ENCODE measurements around the gene TRNAU1AP. TPM values are rescaled to one million over a fixed set of nuclear protein-coding genes. Genes with fewer than 3 reads are reported as not detected.

The TRNAU1AP gene
- total and polyA plus RNA-seq, 10 of the 15 experiments (the other 5 are each of a cell fraction or from before 2014, with no cell fraction given), result 24.3 to 67.0 (median 31.8) TPM

- TF ChIP-seq ZNF217 (IDR thresholded peaks at IDR 0.05) (peak; percentile 25; the same call in 1 of the 2 replicates), ASH2L (IDR thresholded peaks at IDR 0.05; ENCODE audit: borderline replicate concordance, low read depth) (peak; percentile 29; the same call in 1 of the 2 replicates), CHD4 (IDR thresholded peaks at IDR 0.05) (no peak), ZNF384 (IDR thresholded peaks at IDR 0.05; ENCODE audit: borderline replicate concordance, low read depth, low read length) (0 out of 2 replicates have a peak, but pooled peaks have one; percentile 19), IRF4 (IDR thresholded peaks at IDR 0.05; ENCODE audit: low read depth, low read length) (no peak), LARP7 (IDR thresholded peaks at IDR 0.05) (peak; percentile 87), HDGF (IDR thresholded peaks at IDR 0.05) (0 out of 2 replicates have a peak, but pooled peaks have one; percentile 4), ZSCAN29 (IDR thresholded peaks at IDR 0.05) (0 out of 2 replicates have a peak, but pooled peaks have one; percentile 66), CHD2 (IDR thresholded peaks at IDR 0.05; ENCODE audit: borderline replicate concordance, low read depth, low read length) (0 out of 2 replicates have a peak, but pooled peaks have one; percentile 42), ZNF687 (IDR thresholded peaks at IDR 0.05) (peak; percentile 61; the same call in 1 of the 2 replicates), GATAD2B (conservative IDR thresholded peaks at IDR 0.05; ENCODE audit: low read depth) (peak; percentile 86), BCLAF1 (IDR thresholded peaks at IDR 0.05) (0 out of 2 replicates have a peak, but pooled peaks have one; percentile 20), USF2 (IDR thresholded peaks at IDR 0.05; ENCODE audit: borderline replicate concordance, low read depth, low read length) (no peak), MXI1 (IDR thresholded peaks at IDR 0.05; ENCODE audit: low read depth, low read length) (peak; percentile 29), ZNF207 (IDR thresholded peaks at IDR 0.05; ENCODE audit: borderline replicate concordance) (peak; percentile 35; the same call in 1 of the 2 replicates), TAF1 (IDR thresholded peaks at IDR 0.05; ENCODE audit: borderline replicate concordance, low read depth, low read length) (peak; percentile 40; the same call in 1 of the 2 replicates), ATF3 (IDR thresholded peaks at IDR 0.05; ENCODE audit: borderline replicate concordance, extremely low read depth, low read depth, low read length) (peak; percentile 21; the same call in 1 of the 2 replicates), SMC3 (IDR thresholded peaks at IDR 0.05; ENCODE audit: borderline replicate concordance, low read length) (peak; percentile 88), POLR2A (IDR thresholded peaks at IDR 0.05; ENCODE audit: low read depth, low read length) (peak; percentile 89), RELA (IDR thresholded peaks at IDR 0.05; ENCODE audit: borderline replicate concordance, partially characterized antibody) (no peak), SIN3A (IDR thresholded peaks at IDR 0.05; ENCODE audit: low read depth, low read length) (peak; percentile 98), DPF2 (IDR thresholded peaks at IDR 0.05) (peak; percentile 64; the same call in 1 of the 2 replicates), HCFC1 (IDR thresholded peaks at IDR 0.05; ENCODE audit: low read length) (peak; percentile 15; the same call in 1 of the 2 replicates)
These were observed 34.7 kb upstream of the TRNAU1AP start (continued) for GRCh38 chr1:28518000-28518744.

Data from GM12878 (cell line).